GM21717 (cell line): ENCODE measurements around the gene NAT8L.
"Not testable (repeated sequence)": the region's sequence is repeated elsewhere in the genome, so short reads cannot be mapped to it uniquely, and the experiment has no call there.

Source experiments
- ATAC-seq: cut with Tn5 transposase; IDR thresholded peaks from one replicate; pipeline ENCODE4 v1.9.1; 2021; ENCODE audit warnings: mild to moderate bottlenecking, moderate library complexity; ENCODE audit not compliant: unreplicated experiment

The NAT8L gene, protein sequence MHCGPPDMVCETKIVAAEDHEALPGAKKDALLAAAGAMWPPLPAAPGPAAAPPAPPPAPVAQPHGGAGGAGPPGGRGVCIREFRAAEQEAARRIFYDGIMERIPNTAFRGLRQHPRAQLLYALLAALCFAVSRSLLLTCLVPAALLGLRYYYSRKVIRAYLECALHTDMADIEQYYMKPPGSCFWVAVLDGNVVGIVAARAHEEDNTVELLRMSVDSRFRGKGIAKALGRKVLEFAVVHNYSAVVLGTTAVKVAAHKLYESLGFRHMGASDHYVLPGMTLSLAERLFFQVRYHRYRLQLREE

DNA sequence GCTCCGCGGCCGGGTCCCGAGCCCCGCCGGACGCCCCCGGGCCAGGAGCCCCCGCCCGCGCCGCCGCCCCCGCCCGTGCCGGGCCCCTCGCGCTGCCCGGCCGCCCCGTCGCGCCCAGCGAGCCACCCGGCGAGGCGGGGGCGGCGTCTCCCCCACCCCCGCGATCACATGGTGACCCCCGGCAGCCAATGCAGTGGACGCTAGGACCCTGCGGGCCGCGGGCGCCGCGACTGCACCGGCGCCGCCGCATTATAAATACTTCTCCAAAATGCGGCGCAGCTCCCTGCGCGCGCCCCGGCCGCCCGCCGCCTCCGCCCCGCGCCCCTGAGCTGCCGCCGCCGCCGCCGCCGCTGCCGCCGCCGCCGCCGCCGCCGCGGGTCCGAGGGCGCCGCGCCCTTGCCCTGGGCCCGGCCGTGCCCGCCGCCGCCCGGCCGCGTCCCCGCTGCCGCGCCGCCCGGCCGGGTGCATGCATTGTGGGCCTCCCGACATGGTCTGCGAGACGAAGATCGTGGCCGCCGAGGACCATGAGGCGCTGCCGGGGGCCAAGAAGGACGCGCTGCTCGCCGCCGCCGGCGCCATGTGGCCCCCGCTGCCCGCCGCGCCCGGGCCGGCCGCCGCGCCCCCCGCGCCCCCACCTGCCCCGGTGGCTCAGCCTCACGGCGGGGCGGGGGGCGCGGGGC lies at the start of gene NAT8L:
NAT8L (plus strand) TSS at position 282 of the 680 bp plus-strand sequence; CDS start at position 467, 185 bp downstream.
- no peak for ATAC-seq

DNA sequence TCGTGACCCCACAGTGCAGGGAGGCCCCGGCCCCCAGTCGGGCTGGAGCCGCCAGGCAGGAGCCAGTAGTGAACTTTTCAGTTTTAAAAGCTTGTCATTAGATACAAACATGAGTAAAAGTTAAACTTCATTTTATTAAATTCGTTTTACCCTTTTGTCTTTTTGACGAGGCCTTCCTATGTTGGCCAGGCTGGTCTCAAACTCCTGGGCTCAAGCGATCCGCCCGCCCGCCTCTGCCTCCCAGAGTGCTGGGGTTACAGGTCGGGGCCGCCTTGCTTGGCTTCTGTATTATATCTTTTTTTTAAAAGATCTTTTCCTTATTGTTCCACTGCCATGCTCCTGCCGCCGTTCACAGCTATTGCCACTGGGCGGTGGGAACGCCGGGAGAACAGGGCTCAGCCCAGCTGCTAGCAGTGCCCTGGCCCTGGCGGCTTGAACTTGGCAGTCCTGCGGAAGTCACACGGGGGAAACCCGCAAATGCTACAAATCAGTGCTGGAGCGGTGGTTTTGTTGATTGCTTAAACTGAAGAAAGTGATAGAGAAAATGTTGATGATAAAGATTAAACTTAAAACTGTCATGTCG lies 49.4 kb upstream of the NAT8L start:
- ATAC-seq: peak; percentile 9

DNA sequence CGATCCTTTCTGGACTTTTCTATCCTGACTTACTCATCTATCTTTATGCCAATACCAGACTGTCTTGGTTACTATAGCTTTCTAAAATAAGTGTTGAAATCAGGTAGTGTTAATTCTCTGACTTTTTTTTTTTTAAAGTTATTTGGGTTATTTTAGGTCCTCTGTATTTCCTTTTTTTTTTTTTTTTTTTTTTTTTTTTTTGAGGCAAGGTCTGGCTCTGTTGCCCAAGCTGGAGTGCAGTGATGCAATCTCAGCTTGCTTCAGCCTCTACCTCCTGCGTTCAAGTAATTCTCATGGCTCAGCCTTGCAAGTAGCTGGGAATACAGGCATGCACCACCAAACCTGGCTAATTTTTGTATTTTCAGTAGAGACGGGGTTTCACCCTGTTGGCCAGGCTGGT lies 47.5 kb upstream of the NAT8L start:
- no peak for ATAC-seq

DNA sequence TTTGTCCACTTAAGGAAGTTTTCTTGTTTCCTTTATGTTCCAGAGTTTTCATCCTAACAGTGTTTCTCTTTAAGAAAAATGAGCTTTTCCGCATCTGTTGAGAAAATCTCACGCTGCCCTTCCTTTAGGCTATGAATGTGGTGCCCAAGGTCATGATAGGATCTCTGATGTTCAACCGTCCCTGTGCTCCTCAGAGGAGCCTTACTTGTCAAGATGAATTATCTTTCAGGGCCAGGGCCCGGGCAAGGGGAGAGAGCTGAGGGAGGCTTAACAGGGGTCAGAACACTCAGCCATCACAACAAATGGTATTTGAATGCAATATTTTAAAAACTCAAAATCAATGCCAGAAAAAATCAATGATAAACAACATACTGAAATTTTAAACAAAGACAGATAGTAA lies 44.1 kb upstream of the NAT8L start:
- no peak for ATAC-seq

DNA sequence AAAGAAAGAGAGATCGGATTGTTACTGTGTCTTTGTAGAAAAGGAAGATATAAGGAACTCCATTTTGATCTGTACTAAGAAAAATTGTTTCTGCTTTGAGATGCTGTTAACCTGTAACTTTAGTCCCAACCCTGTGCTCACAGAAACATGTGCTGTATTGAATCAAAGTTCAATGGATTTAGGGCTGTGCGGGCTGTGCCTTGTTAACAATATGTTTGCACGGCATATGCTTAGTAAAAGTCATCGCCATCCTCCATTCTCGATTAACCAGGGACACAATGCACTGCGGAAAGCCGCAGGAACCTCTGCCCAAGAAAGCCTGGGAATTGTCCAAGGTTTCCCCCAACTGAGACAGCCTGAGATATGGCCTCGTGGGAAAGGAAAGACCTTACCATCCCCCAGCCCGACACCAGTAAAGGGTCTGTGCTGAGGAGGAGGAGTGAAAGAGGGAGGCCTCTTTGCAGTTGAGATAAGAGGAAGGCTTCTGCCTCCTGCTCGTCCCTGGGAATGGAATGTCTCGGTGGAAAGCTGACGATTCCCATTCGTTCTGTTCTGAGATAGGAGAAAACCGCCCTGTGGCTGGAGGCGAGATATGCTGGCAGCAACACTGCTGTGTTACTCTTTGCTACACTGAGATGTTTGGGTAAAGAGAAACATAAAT lies 37.6 kb upstream of the NAT8L start:
- not testable (repeated sequence) for ATAC-seq

- no peak for ATAC-seq
Measured at GRCh38 chr4:2024683-2025082, 34.4 kb upstream of the NAT8L start.

DNA sequence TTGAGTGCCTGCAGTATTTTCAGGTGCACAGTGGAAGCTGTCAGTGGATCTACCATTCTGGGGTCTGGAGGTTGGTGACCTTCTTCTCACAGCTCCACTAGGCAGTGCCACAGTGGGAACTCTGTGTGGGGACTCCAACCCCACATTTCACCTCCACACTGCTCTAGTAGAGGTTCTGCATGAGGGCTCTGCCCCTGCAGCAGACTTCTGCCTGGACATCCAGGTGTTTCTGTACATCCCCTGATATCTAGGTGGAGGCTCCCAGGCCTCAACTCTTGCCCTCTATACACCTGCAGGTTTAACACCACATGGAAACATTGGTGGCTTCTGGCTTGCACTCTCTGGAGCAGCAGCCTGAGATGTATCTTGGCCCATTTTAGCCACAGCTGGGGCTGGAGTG lies 33.3 kb upstream of the NAT8L start:
- ATAC-seq: no peak

DNA sequence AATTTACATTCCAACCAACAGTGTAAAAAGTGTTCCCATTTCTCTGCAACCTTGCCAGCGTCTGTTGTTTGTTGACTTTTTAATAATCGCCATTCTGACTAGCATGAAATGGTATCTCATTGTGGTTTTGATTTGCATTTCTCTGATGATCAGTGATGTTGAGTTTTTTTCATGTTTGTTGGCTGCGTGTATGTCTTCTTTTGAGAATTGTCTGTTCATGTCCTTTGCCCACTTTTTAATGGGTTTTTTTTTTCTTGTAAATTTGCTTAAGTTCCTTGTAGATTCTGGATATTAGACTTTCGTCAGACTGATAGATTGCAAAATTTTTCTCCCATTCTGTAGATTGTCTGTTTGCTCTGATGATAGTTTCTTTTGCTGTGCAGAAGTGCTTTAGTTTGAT lies 32.0 kb upstream of the NAT8L start:
- not testable (repeated sequence) for ATAC-seq

DNA sequence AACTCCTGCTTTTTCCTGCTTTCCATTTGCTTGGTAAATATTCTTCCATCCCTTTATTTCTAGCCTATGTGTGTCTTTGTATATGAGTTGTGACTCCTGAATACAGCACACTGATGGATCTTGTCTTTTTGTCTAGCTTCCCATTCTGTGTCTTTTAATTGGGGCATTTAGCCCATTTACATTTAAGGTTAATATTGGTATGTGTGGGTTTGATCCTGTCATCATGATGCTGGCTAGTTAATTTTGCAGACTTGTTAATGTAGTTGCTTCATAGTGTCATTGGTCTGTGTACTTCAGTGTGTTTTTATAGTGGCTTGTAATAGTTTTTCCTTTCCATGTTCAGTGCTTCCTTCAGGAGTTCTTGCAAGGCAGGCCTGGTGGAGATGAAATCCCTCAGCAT lies 28.0 kb upstream of the NAT8L start:
- not testable (repeated sequence) for ATAC-seq

- ATAC-seq: no peak
Measured at GRCh38 chr4:2036327-2036726, 22.8 kb upstream of the NAT8L start.

GRCh38 chr4:2036866-2037265 lies 22.3 kb upstream of the NAT8L start:
- no peak for ATAC-seq

GRCh38 chr4:2040391-2041238 lies 18.5 kb upstream of the NAT8L start:
- ATAC-seq: no peak

- peak; percentile 57 for ATAC-seq
Measured at GRCh38 chr4:2041239-2042130, 17.6 kb upstream of the NAT8L start.

GRCh38 chr4:2042204-2042946 lies 16.8 kb upstream of the NAT8L start:
- ATAC-seq: peak; percentile 26

DNA sequence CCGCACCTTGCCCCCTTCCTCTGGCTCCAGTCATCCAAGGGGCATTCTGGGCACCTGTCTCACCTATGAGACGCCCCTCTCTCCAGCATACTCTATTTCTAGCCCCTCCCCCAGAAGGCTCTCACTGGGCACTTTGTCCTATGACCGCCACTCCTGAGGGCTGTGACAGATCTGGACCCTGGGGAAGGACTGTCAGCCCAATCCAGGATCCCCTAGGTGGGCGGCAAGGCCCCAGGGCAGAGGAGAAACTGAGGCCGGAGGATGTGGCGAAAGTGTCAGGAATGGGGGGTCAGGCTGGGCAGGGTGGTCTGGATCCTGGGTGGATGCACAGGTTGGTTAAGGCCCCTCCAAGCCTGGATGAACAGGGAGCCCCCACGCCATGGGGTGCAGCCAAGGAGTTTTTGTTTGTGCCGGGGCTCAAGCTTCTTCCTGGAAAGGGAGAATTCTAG lies 16.2 kb upstream of the NAT8L start:
- no peak for ATAC-seq

GRCh38 chr4:2043396-2044118 lies 15.6 kb upstream of the NAT8L start:
- ATAC-seq: no peak

DNA sequence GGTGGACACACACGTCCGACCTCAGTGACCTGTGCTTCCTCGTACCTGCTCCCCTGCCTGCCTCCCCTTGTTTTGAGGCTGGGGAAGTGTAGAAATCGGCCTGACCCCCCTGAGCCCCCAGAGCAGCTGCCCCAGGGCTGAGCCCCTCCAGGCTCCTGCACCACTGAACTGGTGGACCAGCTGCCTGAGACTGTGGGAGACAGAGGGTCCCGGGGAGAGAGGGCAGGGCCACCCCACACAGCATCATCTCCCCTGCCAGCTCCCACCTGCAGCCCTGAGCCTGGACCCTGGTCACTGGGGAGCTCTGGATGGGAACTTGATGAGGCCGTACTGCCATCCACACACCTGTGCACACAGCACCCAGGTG lies 15.0 kb upstream of the NAT8L start:
- ATAC-seq: no peak
